ENCODE results near the gene KIF27. TPM values are rescaled to one million over a fixed set of nuclear protein-coding genes. Genes with fewer than 3 reads are reported as not detected.
"Not testable (repeated sequence)": the region's sequence is repeated elsewhere in the genome, so short reads cannot be mapped to it uniquely, and the experiment has no call there.

KIF27 gene
- total RNA-seq, 4 donors from 2014 or later = 3.9 to 5.4 (median 4.5) TPM

GRCh38 chr9:83817356-83818278, 103.6 kb downstream of the KIF27 start, which contains the start of gene GKAP1:
TSS of gene GKAP1 (minus strand) at chr9:83817769. CDS start at chr9:83806517, 11,252 bp downstream.
- Histone ChIP-seq H3K4me3 (peak within 1 kb of the TSS; percentile 74 to 95 (median 86)), H3K4me1 (peaks cover 8 to 11% (median 11%) of the 10 kb centered on the region in 4 donors), H3K27ac (replicated peaks in 1 of 4) (peak within 1 kb of the TSS; percentile 91 to 96 (median 94))
- not testable (repeated sequence) for H3K27me3 ChIP-seq, H3K9me3 ChIP-seq, H3K36me3 ChIP-seq
- peak; percentile 94 for DNase-seq (ENCODE audit: extremely low spot score)
- intact Hi-C loops (cut with DNase I) = loop anchor here (10.0 kb wide), 1 partner anchor 97 kb away; no protein-coding TSS in a partner anchor
- peak in 2 of 3 experiments; percentile 22 to 27 for TF ChIP-seq CTCF (IDR thresholded peaks at IDR 0.05)
- peak in 1 of 2 donors; percentile 7 for TF ChIP-seq POLR2AphosphoS5 (IDR thresholded peaks at IDR 0.05)
- 0% methylated on average over 5 of the region's 103 CpGs for WGBS

GRCh38 chr9:83817011-83817355, 104.2 kb downstream of the KIF27 start:
- H3K9me3 ChIP-seq; DNase-seq (ENCODE audit: extremely low spot score); H3K27me3 ChIP-seq; H3K36me3 ChIP-seq: not testable (repeated sequence)
- Histone ChIP-seq H3K4me3 (peak overlapping the region; percentile 74 to 95 (median 86)), H3K4me1 (peaks cover 8 to 11% (median 11%) of the 10 kb centered on the region in 4 donors), H3K27ac (replicated peaks in 1 of 4) (peak overlapping the region; percentile 91 to 96 (median 94))
- WGBS = under 1% methylated on average over 9 of the region's 38 CpGs
- intact Hi-C loops (cut with DNase I) = loop anchor here (10.0 kb wide), 1 partner anchor 98 kb away; no protein-coding TSS in a partner anchor

- H3K9me3 ChIP-seq; H3K36me3 ChIP-seq; H3K4me3 ChIP-seq; DNase-seq (ENCODE audit: extremely low spot score); H3K27ac ChIP-seq (replicated peaks in 1 of 4); H3K27me3 ChIP-seq: not testable (repeated sequence)
- H3K4me1 ChIP-seq = peaks cover 8 to 11% (median 11%) of the 10 kb centered on the region in 4 donors
- WGBS = 96% methylated on average over 4 of the region's 4 CpGs
- intact Hi-C loops (cut with DNase I) = loop anchor here (10.0 kb wide), 1 partner anchor 100 kb away; no protein-coding TSS in a partner anchor
Measured at GRCh38 chr9:83815120-83815519, 106.1 kb downstream of the KIF27 start.

GRCh38 chr9:83809213-83809612, 112.0 kb downstream of the KIF27 start:
- H3K4me3 ChIP-seq; DNase-seq (ENCODE audit: extremely low spot score); H3K27me3 ChIP-seq; intact Hi-C loops (cut with DNase I); H3K9me3 ChIP-seq; H3K27ac ChIP-seq (replicated peaks in 1 of 4): not testable (repeated sequence)
- H3K4me1 ChIP-seq = peaks cover 0 to 10% (median 0%) of the 10 kb centered on the region in 4 donors
- peaks cover 0 to 10% (median 8%) of the 10 kb centered on the region in 4 donors for H3K36me3 ChIP-seq
- 58% methylated on average over 1 of the region's 1 CpG for WGBS

- H3K27ac ChIP-seq (replicated peaks in 1 of 4); intact Hi-C loops (cut with DNase I); DNase-seq (ENCODE audit: extremely low spot score); H3K4me3 ChIP-seq; H3K9me3 ChIP-seq; H3K27me3 ChIP-seq: not testable (repeated sequence)
- no CpG with 5 or more reads among the region's 31 CpGs for WGBS
- Histone ChIP-seq H3K36me3 (peaks cover 0 to 19% (median 13%) of the 10 kb centered on the region in 4 donors), H3K4me1 (peaks cover 0 to 10% (median 3%) of the 10 kb centered on the region in 4 donors)
Measured at GRCh38 chr9:83804454-83804853, 116.8 kb downstream of the KIF27 start.

GRCh38 chr9:83803941-83804340, 117.3 kb downstream of the KIF27 start:
- intact Hi-C loops (cut with DNase I); H3K27ac ChIP-seq (replicated peaks in 1 of 4); H3K27me3 ChIP-seq; H3K9me3 ChIP-seq; H3K4me3 ChIP-seq; DNase-seq (ENCODE audit: extremely low spot score): not testable (repeated sequence)
- peaks cover 0 to 10% (median 3%) of the 10 kb centered on the region in 4 donors for H3K4me1 ChIP-seq
- peaks cover under 1 to 24% (median 14%) of the 10 kb centered on the region in 4 donors for H3K36me3 ChIP-seq
- 95% methylated on average over 4 of the region's 33 CpGs for WGBS

- H3K27ac ChIP-seq (replicated peaks in 1 of 4) = no peak overlapping the region
- DNase-seq (ENCODE audit: extremely low spot score) = no peak
- peaks cover 10 to 42% (median 29%) of the 10 kb centered on the region in 4 donors for H3K36me3 ChIP-seq
- peaks cover 0 to 7% (median 0%) of the 10 kb centered on the region in 4 donors for H3K4me1 ChIP-seq
- no peaks in the 10 kb centered on the region for H3K9me3 ChIP-seq
- no peak overlapping the region for H3K4me3 ChIP-seq
- intact Hi-C loops (cut with DNase I) = no loop called here
- 81% methylated on average over 13 of the region's 13 CpGs for WGBS
- no peaks in the 10 kb centered on the region for H3K27me3 ChIP-seq
- TF ChIP-seq EP300 (IDR thresholded peaks at IDR 0.05) (no peak), CTCF (IDR thresholded peaks at IDR 0.05) (no peak), POLR2A (IDR thresholded peaks at IDR 0.05; ENCODE audit: low read depth) (no peak), POLR2AphosphoS5 (IDR thresholded peaks at IDR 0.05) (no peak)
Measured at GRCh38 chr9:83800236-83801033, 120.8 kb downstream of the KIF27 start.

Measured in esophagus muscularis mucosa (tissue), 4 donors.